GM12873 (cell line): ENCODE measurements around the gene GPC1.

Source experiments
- CTCF ChIP-seq: IDR thresholded peaks from 2 replicates; pipeline ENCODE4 v1.5.1; 2012; ENCODE audit warnings: low read depth, mild to moderate bottlenecking, moderate library complexity, low read length, control low read depth; ENCODE audit not compliant: insufficient read depth; ENCODE audit errors: missing control alignments

The GPC1 gene

GRCh38 chr2:240450532-240451107 lies 15.2 kb downstream of the GPC1 start:
- no peak for TF ChIP-seq CTCF

GRCh38 chr2:240451108-240451611 lies 15.7 kb downstream of the GPC1 start:
- TF ChIP-seq CTCF = no peak

- no peak for TF ChIP-seq CTCF
These were observed 16.5 kb downstream of the GPC1 start for GRCh38 chr2:240451791-240452461.

GRCh38 chr2:240452462-240453256 lies 17.2 kb downstream of the GPC1 start:
- TF ChIP-seq CTCF = no peak

- no peak for TF ChIP-seq CTCF
These were observed 18.1 kb downstream of the GPC1 start for GRCh38 chr2:240453461-240454105.

- TF ChIP-seq CTCF = no peak
These were observed 18.8 kb downstream of the GPC1 start for GRCh38 chr2:240454106-240454901.
